Calu3 (cell line): Measurements from ENCODE around the gene PCBD1. TPM values are rescaled to one million over a fixed set of nuclear protein-coding genes. Genes with fewer than 3 reads are reported as not detected.

Experiments used
- BruUV-seq: library from RNA; stranded (reverse); fragments of 400-500 nt; replicated peaks from 2 replicates; lab custom pipeline; 2021; lab: Mats Ljungman, UMichigan
- CTCF ChIA-PET: fragments of 300-600 bp; sonication (Branson Sonifier 250); formaldehyde crosslinking; loops from one replicate; lab custom pipeline; 2022; ENCODE audit warnings: antibody characterized with exemption; lab: Charles Lee
- DNase-seq: peaks from one replicate; pipeline ENCODE4 v3.0.0; 2022
- H3K27ac Mint-ChIP-seq: one replicate; pipeline ENCODE4 v1.8.0; 2022; ENCODE audit warnings: mixed read lengths; ENCODE audit not compliant: unreplicated experiment
- H3K27me3 Mint-ChIP-seq: one replicate; pipeline ENCODE4 v1.8.0; 2022; ENCODE audit warnings: mixed read lengths; ENCODE audit not compliant: unreplicated experiment
- H3K36me3 Mint-ChIP-seq: one replicate; pipeline ENCODE4 v1.8.0; 2022; ENCODE audit warnings: mild to moderate bottlenecking, moderate library complexity, mixed read lengths; ENCODE audit not compliant: insufficient read depth, unreplicated experiment
- H3K4me1 Mint-ChIP-seq: one replicate; pipeline ENCODE4 v1.8.0; 2022; ENCODE audit warnings: mild to moderate bottlenecking, low read depth, mixed read lengths; ENCODE audit not compliant: unreplicated experiment
- H3K4me3 Mint-ChIP-seq: one replicate; pipeline ENCODE4 v1.8.0; 2022; ENCODE audit warnings: mild to moderate bottlenecking, low read depth, moderate library complexity, mixed read lengths; ENCODE audit not compliant: unreplicated experiment
- H3K9me3 Mint-ChIP-seq: one replicate; pipeline ENCODE4 v1.8.0; 2022; ENCODE audit warnings: low read depth, mixed read lengths; ENCODE audit not compliant: unreplicated experiment
- CTCF ChIP-seq: fragments of 200-600 bp; IDR thresholded peaks from one replicate; pipeline ENCODE4 v1.8.0; 2022; ENCODE audit warnings: antibody characterized with exemption; ENCODE audit not compliant: unreplicated experiment
- intact Hi-C: fragments of 100-400 bp; cut with micrococcal nuclease; formaldehyde crosslinking; loops from one replicate; pipeline ENCODE4 v1.10.0; 2022; ENCODE audit not compliant: unreplicated experiment
- total RNA-seq: library from RNA; stranded (reverse); gene quantifications from 2 replicates; pipeline ENCODE4 v1.2.3, GENCODE V29; 2022

The PCBD1 gene
- total RNA-seq, 1 experiment from 2014 or later: 193 TPM

GRCh38 chr10:70851597-70852475 lies 36.5 kb downstream of the PCBD1 start:
- intact Hi-C loops: no loop called here
- Mint-ChIP-seq H3K4me3 (no peak overlapping the region), H3K27ac (no peak overlapping the region), H3K4me1 (peaks cover 19% of the 10 kb centered on the region), H3K27me3 (no peaks in the 10 kb centered on the region), H3K36me3 (peaks cover 4% of the 10 kb centered on the region), H3K9me3 (no peaks in the 10 kb centered on the region)
- DNase-seq: no peak
- CTCF ChIA-PET: no interaction called here
- no TSS peak for BruUV-seq
- no peak for TF ChIP-seq CTCF

GRCh38 chr10:70850097-70850496 lies 38.3 kb downstream of the PCBD1 start:
- BruUV-seq: no TSS peak
- Mint-ChIP-seq H3K4me3 (no peak overlapping the region), H3K9me3 (no peaks in the 10 kb centered on the region), H3K36me3 (peaks cover 4% of the 10 kb centered on the region), H3K27me3 (no peaks in the 10 kb centered on the region), H3K27ac (no peak overlapping the region), H3K4me1 (peaks cover 19% of the 10 kb centered on the region)
- TF ChIP-seq CTCF: no peak
- DNase-seq: no peak
- intact Hi-C loops: no loop called here
- CTCF ChIA-PET: no interaction called here

- no peaks in the 10 kb centered on the region for H3K27me3 Mint-ChIP-seq
- intact Hi-C loops: no loop called here
- H3K27ac Mint-ChIP-seq: no peak overlapping the region
- CTCF ChIA-PET: no interaction called here
- H3K4me1 Mint-ChIP-seq: peaks cover 19% of the 10 kb centered on the region
- TF ChIP-seq CTCF: no peak
- DNase-seq: no peak
- no peak overlapping the region for H3K4me3 Mint-ChIP-seq
- BruUV-seq: no TSS peak
- H3K36me3 Mint-ChIP-seq: peaks cover 4% of the 10 kb centered on the region
- H3K9me3 Mint-ChIP-seq: no peaks in the 10 kb centered on the region
Measured at GRCh38 chr10:70849582-70850016, 38.8 kb downstream of the PCBD1 start.

- Mint-ChIP-seq H3K4me1 (peaks cover 19% of the 10 kb centered on the region), H3K9me3 (no peaks in the 10 kb centered on the region), H3K36me3 (no peaks in the 10 kb centered on the region), H3K4me3 (no peak overlapping the region), H3K27me3 (no peaks in the 10 kb centered on the region), H3K27ac (no peak overlapping the region)
- no TSS peak for BruUV-seq
- no peak for DNase-seq
- intact Hi-C loops: no loop called here
- no peak for TF ChIP-seq CTCF
- CTCF ChIA-PET: interaction anchor here (0.6 kb wide), 1 partner anchor 15 kb away, joined by 4 read pairs; no protein-coding TSS in a partner anchor
Measured at GRCh38 chr10:70847659-70848360, 40.6 kb downstream of the PCBD1 start.
